GM19397 (cell line): Measurements from ENCODE around the gene TMEM181.
"Not testable (repeated sequence)": the region's sequence is repeated elsewhere in the genome, so short reads cannot be mapped to it uniquely, and the experiment has no call there.

Experiments
- ATAC-seq: cut with Tn5 transposase; IDR thresholded peaks from one replicate; pipeline ENCODE4 v1.9.1; 2021; ENCODE audit warnings: mild to moderate bottlenecking, moderate library complexity; ENCODE audit not compliant: unreplicated experiment

Gene TMEM181

GRCh38 chr6:158655569-158656450 lies 95.9 kb downstream of the TMEM181 start:
- ATAC-seq, result no peak

- not testable (repeated sequence) for ATAC-seq
These were observed 97.1 kb downstream of the TMEM181 start for GRCh38 chr6:158656986-158657385.

GRCh38 chr6:158660333-158660754 lies 100.5 kb downstream of the TMEM181 start:
- ATAC-seq, result no peak

- ATAC-seq, result no peak
These were observed 101.3 kb downstream of the TMEM181 start for GRCh38 chr6:158661156-158661685.

GRCh38 chr6:158662607-158662953 lies 102.7 kb downstream of the TMEM181 start:
- no peak for ATAC-seq

GRCh38 chr6:158662954-158663624 lies 103.2 kb downstream of the TMEM181 start:
- ATAC-seq, result no peak

- ATAC-seq, result no peak
These were observed 103.8 kb downstream of the TMEM181 start for GRCh38 chr6:158663625-158664165.

GRCh38 chr6:158665332-158665731 lies 105.4 kb downstream of the TMEM181 start:
- no peak for ATAC-seq

- ATAC-seq, result no peak
These were observed 106.9 kb downstream of the TMEM181 start for GRCh38 chr6:158666628-158667359.

GRCh38 chr6:158667360-158667981 lies 107.6 kb downstream of the TMEM181 start:
- no peak for ATAC-seq

GRCh38 chr6:158668707-158669103 lies 108.8 kb downstream of the TMEM181 start:
- ATAC-seq, result no peak

GRCh38 chr6:158669145-158670035 lies 109.5 kb downstream of the TMEM181 start:
- ATAC-seq, result no peak

- ATAC-seq, result not testable (repeated sequence)
These were observed 112.2 kb downstream of the TMEM181 start for GRCh38 chr6:158672119-158672518.

- ATAC-seq, result no peak
These were observed 112.8 kb downstream of the TMEM181 start for GRCh38 chr6:158672726-158673125.

- ATAC-seq, result no peak
These were observed 114.6 kb downstream of the TMEM181 start for GRCh38 chr6:158674342-158675131.

- ATAC-seq, result not testable (repeated sequence)
These were observed 117.2 kb downstream of the TMEM181 start for GRCh38 chr6:158677094-158677493.

- ATAC-seq, result no peak
These were observed 118.2 kb downstream of the TMEM181 start for GRCh38 chr6:158677906-158678578.

- ATAC-seq, result no peak
These were observed 120.1 kb downstream of the TMEM181 start for GRCh38 chr6:158680015-158680414.
